Stimulated activated CD8-positive, alpha-beta memory T cell treated with anti-CD3 and anti-CD28 coated beads, Interleukin-12 subunit alpha, Interleukin-12 subunit beta, amount 100 ng/mL, for 1 hour (primary cell): ENCODE measurements around the gene SOX1.

ENCODE experiments used
- DNase-seq: peaks from one replicate; pipeline ENCODE4 v3.0.0-alpha.2; 2020; ENCODE audit warnings: low read depth

SOX1 gene

GRCh38 chr13:112067116-112067741 is at the start of gene SOX1:
Gene SOX1 (plus strand): TSS chr13:112067149. CDS start chr13:112067659, 510 bp downstream.
- DNase-seq = no peak

- DNase-seq = no peak
These were observed 42.4 kb upstream of the SOX1 start for GRCh38 chr13:112024577-112024976.

GRCh38 chr13:112027250-112027649 is 39.7 kb upstream of the SOX1 start:
- no peak for DNase-seq

- DNase-seq = no peak
These were observed 38.5 kb upstream of the SOX1 start for GRCh38 chr13:112028481-112028880.

- DNase-seq = no peak
These were observed 37.8 kb upstream of the SOX1 start for GRCh38 chr13:112029143-112029542.

DNA sequence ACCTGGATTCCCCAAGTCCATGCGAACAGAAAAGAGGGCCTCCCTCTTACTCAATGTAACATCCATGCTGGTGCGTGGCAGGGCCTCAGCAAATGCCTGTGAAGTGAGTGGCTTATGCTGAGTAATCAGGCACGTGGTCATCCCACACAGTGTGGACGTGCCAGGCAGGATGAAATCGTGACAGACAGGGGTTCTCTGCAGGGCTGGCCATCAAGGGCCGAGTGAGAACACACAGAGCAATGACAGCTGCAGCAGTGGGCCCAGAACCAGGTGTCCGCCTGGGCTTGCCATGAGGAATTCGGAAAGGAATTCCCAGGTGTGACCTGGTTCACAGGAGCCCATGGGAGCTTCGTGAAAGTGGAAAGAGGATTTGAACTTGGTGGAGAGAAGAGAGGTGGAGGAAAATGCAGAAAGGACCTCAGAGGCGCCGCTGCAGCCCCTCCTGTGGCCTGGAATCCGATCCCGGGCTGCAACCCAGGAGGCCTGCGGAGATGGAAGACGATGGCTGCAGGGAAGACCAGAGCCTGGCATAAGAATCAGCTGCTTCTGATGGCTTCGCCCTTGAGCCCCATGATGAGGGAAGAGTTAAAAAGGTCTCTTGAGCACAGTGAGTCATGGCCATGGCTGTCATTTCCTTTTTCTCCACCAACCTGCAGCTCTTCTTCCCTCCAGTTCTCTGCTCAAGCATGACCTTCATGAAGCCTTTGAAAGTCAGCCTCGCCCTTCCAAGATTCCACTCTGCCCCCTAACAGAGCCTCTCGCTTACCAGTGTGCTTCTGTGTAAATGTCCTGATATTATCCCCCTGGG is 34.6 kb upstream of the SOX1 start:
- no peak for DNase-seq

DNA sequence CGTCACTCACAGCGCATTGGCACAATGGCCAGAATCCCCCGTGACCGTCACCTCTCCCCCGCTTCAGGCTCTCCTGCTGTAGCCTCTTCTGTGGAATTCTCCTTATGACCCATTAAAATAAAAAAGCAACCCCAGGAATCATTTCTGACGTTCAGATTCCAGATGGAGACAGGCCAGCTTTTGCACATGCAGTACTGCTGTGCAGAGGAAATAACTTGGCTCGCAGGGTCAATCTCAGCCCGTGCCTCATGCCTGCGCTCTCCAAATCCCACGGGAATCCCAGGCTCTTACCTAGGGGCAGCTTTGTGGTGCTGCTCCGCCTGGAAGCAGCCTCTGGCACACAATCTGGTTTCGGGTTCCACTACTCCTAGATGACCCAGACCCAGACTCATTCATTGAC is 32.7 kb upstream of the SOX1 start:
- no peak for DNase-seq

DNA sequence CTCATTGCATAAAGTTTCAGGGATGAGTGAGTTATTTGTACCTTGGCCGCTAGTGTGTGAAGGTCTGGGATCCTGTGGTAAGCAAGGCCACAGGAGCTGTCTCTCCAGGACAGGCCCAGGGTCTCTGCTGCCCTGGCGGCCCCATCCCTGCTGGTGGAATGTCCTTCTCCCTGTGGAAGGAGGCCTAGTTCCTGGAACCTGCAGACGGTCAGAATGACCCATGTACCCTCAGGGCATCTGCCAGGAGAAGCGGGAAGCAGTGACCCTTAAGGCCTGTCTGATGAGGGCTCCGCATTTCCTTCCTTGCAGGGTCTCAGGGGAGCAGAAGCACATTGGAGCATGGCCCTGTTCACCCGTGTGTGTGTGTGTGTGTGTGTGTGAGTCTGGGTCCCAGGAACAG is 32.1 kb upstream of the SOX1 start:
- DNase-seq = no peak

- DNase-seq = no peak
These were observed 24.5 kb upstream of the SOX1 start for GRCh38 chr13:112042496-112042895.

- no peak for DNase-seq
These were observed 14.7 kb upstream of the SOX1 start for GRCh38 chr13:112052213-112052612.

GRCh38 chr13:112053167-112053743 is 13.7 kb upstream of the SOX1 start:
- DNase-seq = no peak

DNA sequence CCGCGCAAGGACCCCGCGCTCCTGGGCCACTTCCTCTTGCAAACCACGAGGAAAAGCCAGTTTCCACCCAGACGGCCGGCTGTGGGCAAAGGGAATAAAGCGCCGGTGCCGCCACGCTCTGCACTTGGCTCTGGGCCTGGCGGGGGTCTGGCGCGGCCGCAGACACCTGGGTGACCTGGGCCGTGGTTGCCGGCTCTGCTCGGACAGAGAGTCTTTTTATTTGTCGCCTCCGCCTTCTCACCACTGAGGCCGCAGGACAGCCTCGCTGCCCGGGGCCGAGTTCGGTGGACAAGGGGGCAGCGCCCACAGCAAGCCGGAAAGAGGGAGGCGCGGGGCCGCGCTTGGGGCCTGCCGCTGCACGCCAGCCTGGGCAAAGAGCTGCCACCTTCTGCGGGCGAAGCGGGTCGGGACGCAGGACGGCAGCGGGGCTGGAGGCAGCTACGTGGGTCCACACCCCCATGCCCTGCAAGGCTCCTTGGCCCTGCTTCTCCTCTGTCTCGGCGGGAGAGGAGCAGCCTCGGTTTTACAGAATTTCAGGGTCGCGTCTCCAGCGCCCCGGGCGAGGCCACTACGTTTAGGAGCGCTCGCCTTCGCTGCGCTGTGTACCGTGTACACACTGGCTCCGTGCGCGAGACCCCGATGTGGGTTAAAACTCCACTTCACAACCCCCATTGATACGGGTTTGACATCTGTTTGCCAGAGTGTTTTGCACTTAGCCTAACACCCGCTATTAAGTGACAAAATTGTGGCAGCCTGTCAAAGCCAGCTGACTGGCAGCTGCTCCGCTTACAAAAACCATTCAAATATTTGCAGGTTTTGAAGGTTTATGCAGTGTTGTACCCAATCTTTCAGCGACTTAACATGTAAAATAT is 13.0 kb upstream of the SOX1 start:
- DNase-seq = no peak

DNA sequence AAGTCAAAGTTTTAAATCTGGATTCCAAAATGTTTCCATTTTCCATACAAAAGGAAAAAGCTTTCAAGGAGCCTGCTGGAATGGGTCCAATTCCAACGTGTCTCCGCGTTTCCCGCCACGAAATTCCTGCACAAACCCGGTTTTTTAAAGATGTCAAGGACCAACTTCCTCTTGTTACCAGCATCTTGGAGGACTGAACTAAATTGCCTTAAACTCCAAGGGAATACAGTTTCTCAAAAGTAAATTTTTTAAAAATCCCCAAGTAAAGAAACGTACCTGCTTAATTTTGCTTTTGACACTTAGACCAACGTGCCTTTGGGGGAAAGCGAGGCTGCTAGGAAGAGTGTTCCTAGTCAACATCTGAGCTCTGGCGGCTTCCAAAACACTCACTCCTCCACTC is 12.3 kb upstream of the SOX1 start:
- no peak for DNase-seq

GRCh38 chr13:112055036-112055914 is 11.7 kb upstream of the SOX1 start:
- no peak for DNase-seq

- DNase-seq = no peak
These were observed 11.1 kb upstream of the SOX1 start for GRCh38 chr13:112055915-112056269.

DNA sequence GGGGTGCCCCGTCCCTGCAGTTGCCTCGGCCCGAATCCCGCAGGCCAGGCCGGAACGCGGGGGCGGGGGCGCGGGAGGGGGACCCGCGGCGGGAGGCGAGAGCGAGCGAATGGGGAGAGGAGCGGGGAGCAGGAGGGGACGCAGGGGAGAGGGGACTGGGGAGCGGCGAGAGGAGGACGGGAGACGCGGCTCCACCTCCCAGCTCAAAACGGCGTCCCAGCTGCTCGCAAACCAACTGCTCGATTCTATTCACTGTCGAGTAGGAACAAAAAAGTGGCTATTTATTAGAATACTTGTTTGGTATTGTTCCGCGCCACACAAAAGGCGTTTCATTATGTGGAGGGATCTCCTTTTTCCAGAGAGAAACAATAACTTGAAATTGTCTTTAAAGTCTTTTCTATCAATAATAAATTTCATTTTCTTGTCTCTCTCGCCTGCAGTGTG is 10.6 kb upstream of the SOX1 start:
- no peak for DNase-seq

GRCh38 chr13:112056739-112057438 is 10.1 kb upstream of the SOX1 start:
- no peak for DNase-seq

DNA sequence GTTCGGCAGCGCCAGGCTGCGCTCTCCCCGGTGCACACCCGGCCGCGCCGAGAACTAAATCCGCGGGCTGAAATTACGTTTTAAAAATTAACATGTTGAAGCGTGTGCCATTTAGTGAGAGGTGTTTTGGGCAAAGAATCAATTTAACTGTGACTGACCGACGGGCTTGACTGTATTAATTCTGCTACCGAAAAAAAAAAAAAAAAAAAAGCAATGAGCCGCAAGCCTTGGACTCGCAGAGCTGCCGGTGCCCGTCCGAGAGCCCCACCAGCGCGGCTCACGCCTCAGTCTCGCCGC is 9.6 kb upstream of the SOX1 start:
- DNase-seq = no peak

- DNase-seq = no peak
These were observed 9.0 kb upstream of the SOX1 start for GRCh38 chr13:112057736-112058518.

DNA sequence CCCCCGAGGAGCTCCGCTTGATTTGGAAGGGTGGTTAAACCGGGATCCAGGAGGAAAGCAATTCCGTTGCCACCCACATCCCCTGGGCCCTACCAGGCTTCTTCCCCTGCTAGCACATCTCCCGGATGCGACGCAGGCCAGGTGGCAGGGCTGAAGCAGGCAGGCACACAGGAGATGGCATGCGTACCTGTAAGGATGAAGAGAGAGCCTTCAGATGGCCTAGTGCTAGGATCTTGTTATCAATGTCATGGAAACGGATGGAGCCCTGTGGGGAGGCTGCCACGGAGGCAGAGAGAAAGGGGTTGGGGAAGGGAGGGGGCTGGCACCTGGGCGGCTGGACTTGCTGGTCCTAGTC is 8.5 kb upstream of the SOX1 start:
- DNase-seq = no peak
